Keratinocyte (primary cell): ENCODE results near the gene PLB1. TPM values are rescaled to one million over a fixed set of nuclear protein-coding genes. Genes with fewer than 3 reads are reported as not detected.

Experiments
- DNase-seq: peaks from one replicate; pipeline ENCODE4 v3.0.0-alpha.2; 2011; ENCODE audit warnings: low read depth, missing footprints, low spot score
- FAIRE-seq: peaks from 2 replicates; lab custom pipeline; 2011; peaks lifted over from hg19 to GRCh38; lab: Jason Lieb, UNC
- H2AFZ ChIP-seq: 2 replicates; pipeline ENCODE4 v1.6.0; 2012; ENCODE audit warnings: low read length, control low read depth, inconsistent platforms; ENCODE audit not compliant: control insufficient read depth
- H3K27ac ChIP-seq: 2 replicates; pipeline ENCODE4 v1.5.1; 2011; ENCODE audit warnings: low read length; ENCODE audit not compliant: control insufficient read depth, insufficient read depth
- H3K27me3 ChIP-seq: 3 replicates; pipeline ENCODE4 v1.6.0; 2011; ENCODE audit warnings: low read length; ENCODE audit not compliant: control insufficient read depth, insufficient read depth; ENCODE audit errors: extremely low read depth
- H3K36me3 ChIP-seq, 2 experiments: 2 replicates in 1 of 2; 3 replicates in 1 of 2; pipeline ENCODE4 v1.5.1; 2011; ENCODE audit warnings: low read length in 2 of 2, mild to moderate bottlenecking in 1 of 2; ENCODE audit not compliant: control insufficient read depth in 2 of 2, insufficient read depth in 2 of 2; ENCODE audit errors: extremely low read depth in 1 of 2
- H3K4me1 ChIP-seq: 3 replicates; pipeline ENCODE4 v1.5.1; 2011; ENCODE audit warnings: low read length; ENCODE audit not compliant: control insufficient read depth, insufficient read depth; ENCODE audit errors: extremely low read depth
- H3K4me2 ChIP-seq: 3 replicates; pipeline ENCODE4 v1.6.0; 2011; ENCODE audit warnings: low read depth, low read length; ENCODE audit not compliant: control insufficient read depth, insufficient read depth; ENCODE audit errors: extremely low read depth
- H3K4me3 ChIP-seq, 3 experiments: fragments of 200-600 bp in 1 of 3; sonication (generic) in 1 of 3; 2 replicates in 2 of 3; 3 replicates in 1 of 3; pipeline ENCODE4 v1.5.1; 2011 to 2016; ENCODE audit warnings: low read length in 3 of 3, mild to moderate bottlenecking in 3 of 3, control low read depth in 2 of 3, inconsistent platforms in 1 of 3, low read depth in 1 of 3, mixed read lengths in 1 of 3, mixed run types in 1 of 3, moderate library complexity in 1 of 3; ENCODE audit not compliant: control insufficient read depth in 2 of 3, insufficient read depth in 2 of 3; ENCODE audit errors: extremely low read depth in 1 of 3
- H3K79me2 ChIP-seq: 2 replicates; pipeline ENCODE4 v1.6.0; 2012; ENCODE audit warnings: low read length; ENCODE audit not compliant: control insufficient read depth, insufficient read depth
- H3K9ac ChIP-seq: 3 replicates; pipeline ENCODE4 v1.6.0; 2011; ENCODE audit warnings: low read length; ENCODE audit not compliant: control insufficient read depth, insufficient read depth; ENCODE audit errors: extremely low read depth
- H3K9me1 ChIP-seq: 3 replicates; pipeline ENCODE4 v1.6.0; 2011; ENCODE audit warnings: low read length; ENCODE audit not compliant: control insufficient read depth, insufficient read depth; ENCODE audit errors: extremely low read depth
- H3K9me3 ChIP-seq: 2 replicates; pipeline ENCODE4 v1.5.1; 2012; ENCODE audit warnings: low read depth, low read length; ENCODE audit not compliant: control insufficient read depth
- H4K20me1 ChIP-seq: 3 replicates; pipeline ENCODE4 v1.6.0; 2011; ENCODE audit warnings: low read length; ENCODE audit not compliant: control insufficient read depth, insufficient read depth; ENCODE audit errors: extremely low read depth
- CTCF ChIP-seq, 3 experiments: IDR thresholded peaks in 1 of 3; conservative IDR thresholded peaks in 1 of 3; optimal IDR thresholded peaks in 1 of 3; 2 replicates in 2 of 3; 3 replicates in 1 of 3; pipeline versions ENCODE3 to v1.5.1; 2011; ENCODE audit warnings: low read length in 3 of 3, mild to moderate bottlenecking in 3 of 3, moderate library complexity in 2 of 3, control low read depth in 1 of 3, inconsistent platforms in 1 of 3; ENCODE audit not compliant: insufficient read depth in 2 of 3; ENCODE audit errors: extremely low read depth in 1 of 3
- EZH2 ChIP-seq: IDR thresholded peaks from one replicate; pipeline ENCODE4 v1.6.1; 2012; ENCODE audit warnings: inconsistent platforms, mild to moderate bottlenecking, low read length, moderate library complexity
- dilution Hi-C: fragments of 300-500 bp; cut with MboI; formaldehyde crosslinking; loops from one replicate; pipeline ENCODE4 v1.7.0; 2020; ENCODE audit warnings: low sequenced_read_pairs; ENCODE audit not compliant: extremely low pct_ligation_motif_present
- polyA plus RNA-seq, 5 experiments: library from polyadenylated mRNA; depleted of rRNA in 3 of 5; stranded (reverse) in 3 of 5; stranded (forward) in 1 of 5; unstranded in 1 of 5; fragments of >200 nt; gene quantifications; 1 replicate in 1 of 5; 2 replicates in 3 of 5; 3 replicates in 1 of 5; pipeline versions ENCODE4 v1.2.1 to v1.2.3, GENCODE V29; 2011 to 2012; ENCODE audit warnings: missing spikeins in 2 of 5, low read depth in 1 of 5, low replicate concordance in 1 of 5

The PLB1 gene
- polyA plus RNA-seq, 1 donor (not counting 4 experiments of a cell fraction or from before 2014, with no cell fraction given) = 6.7 TPM

- H3K4me1 ChIP-seq = peaks cover 31% of the 10 kb centered on the region
- DNase-seq (peak; percentile 69), FAIRE-seq (peak; percentile 98)
- dilution Hi-C loops = no loop called here
- H3K79me2 ChIP-seq = no peaks in the 10 kb centered on the region
- peak overlapping the region; percentile 29 for H2AFZ ChIP-seq
- H3K27ac ChIP-seq = peak overlapping the region; percentile 83
- H3K9me1 ChIP-seq = no peaks in the 10 kb centered on the region
- H3K9ac ChIP-seq = peak overlapping the region; percentile 63
- no peaks in the 10 kb centered on the region for H3K27me3 ChIP-seq
- TF ChIP-seq CTCF (optimal IDR thresholded peaks at IDR 0.05 in 1 of 3, IDR thresholded peaks at IDR 0.05 in 1 of 3, conservative IDR thresholded peaks at IDR 0.05 in 1 of 3; ENCODE audit: extremely low read depth in 1 of 3, insufficient read depth in 2 of 3, low read length in 3 of 3) = no peak
- TF ChIP-seq EZH2 = no peak
- H3K4me2 ChIP-seq = peak overlapping the region; percentile 62
- H3K4me3 ChIP-seq = peak overlapping the region in 1 of 3 experiments; percentile 39
- no peaks in the 10 kb centered on the region for H3K36me3 ChIP-seq
- no peaks in the 10 kb centered on the region for H4K20me1 ChIP-seq
- H3K9me3 ChIP-seq = no peaks in the 10 kb centered on the region
These were observed 148.1 kb downstream of the PLB1 start for GRCh38 chr2:28643911-28644334.

- Histone ChIP-seq H3K36me3 (no peaks in the 10 kb centered on the region), H3K27ac (peak overlapping the region; percentile 83), H3K9ac (peak overlapping the region; percentile 61), H4K20me1 (no peaks in the 10 kb centered on the region), H3K79me2 (no peaks in the 10 kb centered on the region), H3K9me1 (no peaks in the 10 kb centered on the region), H3K27me3 (no peaks in the 10 kb centered on the region), H3K4me1 (peaks cover 39% of the 10 kb centered on the region), H2AFZ (no peak overlapping the region), H3K4me2 (no peak overlapping the region), H3K4me3 (no peak overlapping the region), H3K9me3 (no peaks in the 10 kb centered on the region)
- no peak for FAIRE-seq
- DNase-seq = no peak
- dilution Hi-C loops = no loop called here
- TF ChIP-seq EZH2 (no peak), CTCF (optimal IDR thresholded peaks at IDR 0.05 in 1 of 3, IDR thresholded peaks at IDR 0.05 in 1 of 3, conservative IDR thresholded peaks at IDR 0.05 in 1 of 3; ENCODE audit: extremely low read depth in 1 of 3, insufficient read depth in 2 of 3, low read length in 3 of 3) (no peak)
These were observed 148.9 kb downstream of the PLB1 start for GRCh38 chr2:28644760-28645159.
